K562 (cell line): ENCODE measurements around the gene SLC7A5. TPM values are rescaled to one million over a fixed set of nuclear protein-coding genes. Genes with fewer than 3 reads are reported as not detected.

ENCODE experiments used
- CCNT2 ChIP-seq: IDR thresholded peaks from 2 replicates; pipeline ENCODE4 v1.6.1; 2011; ENCODE audit warnings: borderline replicate concordance, low read depth, mild to moderate bottlenecking, moderate library complexity, mixed read lengths, low read length; ENCODE audit not compliant: insufficient read length; ENCODE audit errors: extremely low read depth
- ILF3 ChIP-seq: fragments of 450-650 bp; IDR thresholded peaks from 2 replicates; pipeline ENCODE4 v1.6.1; 2018; ENCODE audit warnings: antibody characterized with exemption, mild to moderate bottlenecking, moderate library complexity, borderline replicate concordance
- IRF1 ChIP-seq: sonication (generic); formaldehyde crosslinking; IDR thresholded peaks from 2 replicates; pipeline ENCODE4 v1.8.0; 2022; ENCODE audit warnings: missing genetic modification reagents, mild to moderate bottlenecking, borderline replicate concordance
- NR2C1 ChIP-seq, 2 experiments: fragments of 450-650 bp; IDR thresholded peaks; 2 replicates each; pipeline ENCODE4 v1.6.1; 2017; ENCODE audit warnings: mild to moderate bottlenecking in 2 of 2, antibody characterized with exemption in 1 of 2, inconsistent platforms in 1 of 2, missing compliant biosample characterization in 1 of 2, missing genetic modification characterization in 1 of 2
- POLR2A ChIP-seq: fragments of 450-650 bp; conservative IDR thresholded peaks from 2 replicates; pipeline ENCODE4 v1.6.1; 2016
- POLR2AphosphoS5 ChIP-seq: IDR thresholded peaks from 2 replicates; pipeline ENCODE4 v1.6.1; 2011; ENCODE audit warnings: mild to moderate bottlenecking, low read depth, low read length, moderate library complexity; ENCODE audit not compliant: control insufficient read depth, insufficient read depth
- ZNF551 ChIP-seq: fragments of 250-450 bp; sonication (Bioruptor Pico); IDR thresholded peaks from 2 replicates; pipeline ENCODE4 v1.5.0; 2021; ENCODE audit warnings: mild to moderate bottlenecking, moderate library complexity
- polyA plus RNA-seq, 8 experiments: library from polyadenylated mRNA; depleted of rRNA in 4 of 8; stranded (reverse) in 5 of 8; unstranded in 3 of 8; fragments of >200 nt; fragmentation: Nextera tagmentation in 2 of 8; fragmentation: Illumina TruSeq in 1 of 8; extraction: Ambion mirVana in 2 of 8; extraction: Trizol in 1 of 8; gene quantifications; 2 replicates each; pipeline versions ENCODE4 v1.2.1 to v1.2.3, GENCODE V29; 2011 to 2014; ENCODE audit warnings: inconsistent platforms in 1 of 8, missing spikeins in 1 of 8
- total RNA-seq, 7 experiments: library from RNA; depleted of rRNA in 6 of 7; stranded (reverse); fragments of >200 nt in 6 of 7; fragmentation: Illumina TruSeq in 2 of 7; extraction: Trizol in 2 of 7; gene quantifications; 2 replicates each; pipeline versions ENCODE4 v1.2.1 to v1.2.3, GENCODE V29; 2011 to 2021; ENCODE audit warnings: low replicate concordance in 1 of 7
- TF ChIP-seq, protein P1 (sequence below): fragments of 200-400 bp; formaldehyde crosslinking; IDR thresholded peaks from 2 replicates; pipeline ENCODE4 v1.6.1; 2017; ENCODE audit warnings: mild to moderate bottlenecking, low read depth, low read length, moderate library complexity
- TF ChIP-seq, protein P2 (sequence below), 2 experiments: IDR thresholded peaks; 2 replicates each; pipeline ENCODE4 v1.6.1; 2012; ENCODE audit warnings: improper control_type of control experiment in 2 of 2, low read depth in 2 of 2, low read length in 2 of 2, borderline replicate concordance in 1 of 2
- TF ChIP-seq, protein P3 (sequence below): sonication (generic); formaldehyde crosslinking; IDR thresholded peaks from 2 replicates; pipeline ENCODE4 v1.9.0; 2022; ENCODE audit warnings: mild to moderate bottlenecking, missing genetic modification reagents

SLC7A5 gene
- total and polyA plus RNA-seq, 9 of the 15 experiments (the other 6 are each of a cell fraction or from before 2014, with no cell fraction given): 1.9 to 220 (median 18.6) TPM

DNA sequence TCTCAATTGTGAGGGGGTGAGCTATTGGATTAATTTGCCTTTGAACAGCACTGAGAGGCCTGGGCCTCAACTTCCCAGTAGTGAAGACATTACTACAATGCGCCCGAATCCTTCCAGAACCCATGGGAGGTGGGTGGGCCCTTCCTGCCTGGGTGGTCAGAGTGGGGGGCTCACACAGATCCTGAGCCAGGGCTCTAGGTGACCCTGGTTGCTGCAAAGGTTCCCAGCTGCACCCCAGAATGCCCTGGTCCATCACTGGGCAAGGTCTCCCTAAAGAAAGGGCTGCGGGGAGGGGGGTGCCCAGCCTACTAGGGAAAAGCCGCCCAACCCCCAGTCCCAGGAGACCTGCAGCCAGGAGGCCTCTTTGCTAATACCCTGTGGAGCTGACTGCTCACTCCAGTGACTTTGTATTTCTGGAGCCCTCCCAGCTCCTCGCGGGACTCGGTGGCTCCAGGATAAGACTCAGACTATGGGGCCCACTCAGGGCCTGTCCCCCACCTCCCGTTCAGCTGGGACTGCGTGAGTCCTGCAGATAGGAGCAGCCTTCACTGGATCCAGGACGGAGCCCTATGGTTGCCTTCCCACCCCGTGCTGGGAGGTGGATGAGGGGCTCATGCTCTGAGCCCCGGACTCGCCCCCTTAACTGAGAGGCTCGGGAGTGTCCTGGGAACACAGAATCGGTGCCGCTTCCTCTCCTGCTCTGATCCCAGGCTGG lies 40.2 kb downstream of the SLC7A5 start (continued):
- TF ChIP-seq, protein P1, sequence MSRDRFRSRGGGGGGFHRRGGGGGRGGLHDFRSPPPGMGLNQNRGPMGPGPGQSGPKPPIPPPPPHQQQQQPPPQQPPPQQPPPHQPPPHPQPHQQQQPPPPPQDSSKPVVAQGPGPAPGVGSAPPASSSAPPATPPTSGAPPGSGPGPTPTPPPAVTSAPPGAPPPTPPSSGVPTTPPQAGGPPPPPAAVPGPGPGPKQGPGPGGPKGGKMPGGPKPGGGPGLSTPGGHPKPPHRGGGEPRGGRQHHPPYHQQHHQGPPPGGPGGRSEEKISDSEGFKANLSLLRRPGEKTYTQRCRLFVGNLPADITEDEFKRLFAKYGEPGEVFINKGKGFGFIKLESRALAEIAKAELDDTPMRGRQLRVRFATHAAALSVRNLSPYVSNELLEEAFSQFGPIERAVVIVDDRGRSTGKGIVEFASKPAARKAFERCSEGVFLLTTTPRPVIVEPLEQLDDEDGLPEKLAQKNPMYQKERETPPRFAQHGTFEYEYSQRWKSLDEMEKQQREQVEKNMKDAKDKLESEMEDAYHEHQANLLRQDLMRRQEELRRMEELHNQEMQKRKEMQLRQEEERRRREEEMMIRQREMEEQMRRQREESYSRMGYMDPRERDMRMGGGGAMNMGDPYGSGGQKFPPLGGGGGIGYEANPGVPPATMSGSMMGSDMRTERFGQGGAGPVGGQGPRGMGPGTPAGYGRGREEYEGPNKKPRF: no peak
- peak; percentile 60 for TF ChIP-seq POLR2A
- TF ChIP-seq CCNT2: peak; percentile 20
- no peak for TF ChIP-seq NR2C1 (IDR thresholded peaks at IDR 0.05)
- no peak for TF ChIP-seq NR2C1 (tag; IDR thresholded peaks at IDR 0.05)
- no peak for TF ChIP-seq ZNF551 (CRISPR knock-in tag)
- peak; percentile 9; the same call in 1 of the 2 replicates for TF ChIP-seq ILF3
- no peak for TF ChIP-seq IRF1 (CRISPR knock-in tag)
- TF ChIP-seq, protein P2, sequence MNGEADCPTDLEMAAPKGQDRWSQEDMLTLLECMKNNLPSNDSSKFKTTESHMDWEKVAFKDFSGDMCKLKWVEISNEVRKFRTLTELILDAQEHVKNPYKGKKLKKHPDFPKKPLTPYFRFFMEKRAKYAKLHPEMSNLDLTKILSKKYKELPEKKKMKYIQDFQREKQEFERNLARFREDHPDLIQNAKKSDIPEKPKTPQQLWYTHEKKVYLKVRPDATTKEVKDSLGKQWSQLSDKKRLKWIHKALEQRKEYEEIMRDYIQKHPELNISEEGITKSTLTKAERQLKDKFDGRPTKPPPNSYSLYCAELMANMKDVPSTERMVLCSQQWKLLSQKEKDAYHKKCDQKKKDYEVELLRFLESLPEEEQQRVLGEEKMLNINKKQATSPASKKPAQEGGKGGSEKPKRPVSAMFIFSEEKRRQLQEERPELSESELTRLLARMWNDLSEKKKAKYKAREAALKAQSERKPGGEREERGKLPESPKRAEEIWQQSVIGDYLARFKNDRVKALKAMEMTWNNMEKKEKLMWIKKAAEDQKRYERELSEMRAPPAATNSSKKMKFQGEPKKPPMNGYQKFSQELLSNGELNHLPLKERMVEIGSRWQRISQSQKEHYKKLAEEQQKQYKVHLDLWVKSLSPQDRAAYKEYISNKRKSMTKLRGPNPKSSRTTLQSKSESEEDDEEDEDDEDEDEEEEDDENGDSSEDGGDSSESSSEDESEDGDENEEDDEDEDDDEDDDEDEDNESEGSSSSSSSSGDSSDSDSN (IDR thresholded peaks at IDR 0.05; ENCODE audit: borderline replicate concordance in 1 of 2, low read depth in 2 of 2, low read length in 2 of 2): 0 out of 4 replicates have a peak, but pooled peaks of 1 of the 2 experiments have one; percentile 22
- TF ChIP-seq, protein P3, sequence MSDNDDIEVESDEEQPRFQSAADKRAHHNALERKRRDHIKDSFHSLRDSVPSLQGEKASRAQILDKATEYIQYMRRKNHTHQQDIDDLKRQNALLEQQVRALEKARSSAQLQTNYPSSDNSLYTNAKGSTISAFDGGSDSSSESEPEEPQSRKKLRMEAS: no peak
- TF ChIP-seq POLR2AphosphoS5: peak; percentile 16; the same call in 1 of the 2 replicates
